HEK293 (cell line): ENCODE results near the gene SLC9A9.

Experiments used
- CTCF ChIA-PET: fragments of 350-600 bp; formaldehyde crosslinking; extraction: SDS; loops from one replicate; lab custom pipeline; 2021; ENCODE audit warnings: antibody characterized with exemption; lab: Yijun Ruan, JAX
- POLR2A ChIA-PET: fragments of 300-600 bp; formaldehyde crosslinking; extraction: SDS; loops from one replicate; lab custom pipeline; 2020; ENCODE audit warnings: antibody characterized with exemption, inconsistent platforms; lab: Yijun Ruan, JAX
- H3K27ac ChIP-seq: fragments of 200-500 bp; sonication (Bioruptor generic); 2 replicates; pipeline ENCODE4 v1.5.1; 2014; ENCODE audit warnings: low read depth, low read length, control low read depth, inconsistent platforms; ENCODE audit errors: extremely low read depth
- H3K36me3 ChIP-seq, 2 experiments: fragments of 200-500 bp in 1 of 2; sonication (Bioruptor generic) in 1 of 2; 1 replicate in 1 of 2; 2 replicates in 1 of 2; pipeline ENCODE4 v1.5.1; 2014 to 2017; ENCODE audit warnings: inconsistent platforms in 2 of 2, low read length in 2 of 2; ENCODE audit not compliant: control insufficient read depth in 2 of 2, insufficient read depth in 1 of 2
- H3K4me1 ChIP-seq: fragments of 200-500 bp; sonication (Bioruptor generic); 2 replicates; pipeline ENCODE4 v1.5.1; 2014; ENCODE audit warnings: mild to moderate bottlenecking, low read length, inconsistent platforms; ENCODE audit not compliant: control insufficient read depth, insufficient read depth
- H3K4me3 ChIP-seq: 2 replicates; pipeline ENCODE4 v1.5.1; 2011; ENCODE audit warnings: low read depth, mild to moderate bottlenecking, control low read depth, low read length, moderate library complexity
- H3K9me3 ChIP-seq: fragments of 200-500 bp; sonication (Bioruptor generic); 2 replicates; pipeline ENCODE4 v1.5.1; 2014; ENCODE audit warnings: low read depth, low read length, inconsistent platforms; ENCODE audit not compliant: control insufficient read depth, insufficient read depth
- GLIS2 ChIP-seq: fragments of 450-650 bp; formaldehyde crosslinking; IDR thresholded peaks from 2 replicates; pipeline ENCODE4 v1.5.1; 2016; ENCODE audit warnings: missing biosample characterization, missing genetic modification characterization
- KLF10 ChIP-seq: fragments of 450-650 bp; IDR thresholded peaks from 2 replicates; pipeline ENCODE4 v1.5.1; 2018; ENCODE audit warnings: missing biosample characterization, mild to moderate bottlenecking, missing genetic modification characterization
- KLF8 ChIP-seq: fragments of 450-650 bp; formaldehyde crosslinking; IDR thresholded peaks from 2 replicates; pipeline ENCODE4 v1.5.1; 2016; ENCODE audit warnings: missing biosample characterization, missing genetic modification characterization
- OVOL3 ChIP-seq: fragments of 450-650 bp; formaldehyde crosslinking; IDR thresholded peaks from 2 replicates; pipeline ENCODE4 v1.5.1; 2016; ENCODE audit warnings: missing biosample characterization, missing genetic modification characterization
- SP3 ChIP-seq: fragments of 450-650 bp; formaldehyde crosslinking; IDR thresholded peaks from 2 replicates; pipeline ENCODE4 v1.5.1; 2016; ENCODE audit warnings: missing biosample characterization, missing genetic modification characterization
- WT1 ChIP-seq: fragments of 450-650 bp; formaldehyde crosslinking; IDR thresholded peaks from 2 replicates; pipeline ENCODE4 v1.5.1; 2016; ENCODE audit warnings: missing biosample characterization, missing genetic modification characterization
- YY1 ChIP-seq: fragments of 450-650 bp; formaldehyde crosslinking; IDR thresholded peaks from 2 replicates; pipeline ENCODE4 v1.5.1; 2018; ENCODE audit warnings: missing biosample characterization, missing genetic modification characterization
- ZBTB1 ChIP-seq: fragments of 450-650 bp; formaldehyde crosslinking; IDR thresholded peaks from 2 replicates; pipeline ENCODE4 v1.5.1; 2016; ENCODE audit warnings: missing biosample characterization, missing genetic modification characterization
- ZBTB17 ChIP-seq: fragments of 450-650 bp; formaldehyde crosslinking; IDR thresholded peaks from 2 replicates; pipeline ENCODE4 v1.5.1; 2016; ENCODE audit warnings: missing biosample characterization, missing genetic modification characterization
- ZBTB8A ChIP-seq: fragments of 450-650 bp; formaldehyde crosslinking; IDR thresholded peaks from 2 replicates; pipeline ENCODE4 v1.5.1; 2016; ENCODE audit warnings: missing biosample characterization, missing genetic modification characterization
- ZFP3 ChIP-seq: fragments of 450-650 bp; formaldehyde crosslinking; IDR thresholded peaks from 2 replicates; pipeline ENCODE4 v1.5.1; 2016; ENCODE audit warnings: low read depth, missing biosample characterization, missing genetic modification characterization
- ZNF132 ChIP-seq: fragments of 450-650 bp; formaldehyde crosslinking; IDR thresholded peaks from 2 replicates; pipeline ENCODE4 v1.5.1; 2017; ENCODE audit warnings: missing biosample characterization, missing genetic modification characterization, borderline replicate concordance
- ZNF140 ChIP-seq: fragments of 450-650 bp; formaldehyde crosslinking; IDR thresholded peaks from 2 replicates; pipeline ENCODE4 v1.5.1; 2016; ENCODE audit warnings: missing biosample characterization, missing genetic modification characterization
- ZNF157 ChIP-seq: fragments of 450-650 bp; formaldehyde crosslinking; IDR thresholded peaks from 2 replicates; pipeline ENCODE4 v1.5.1; 2016; ENCODE audit warnings: missing biosample characterization, missing genetic modification characterization
- ZNF16 ChIP-seq: fragments of 450-650 bp; formaldehyde crosslinking; IDR thresholded peaks from 2 replicates; pipeline ENCODE4 v1.5.1; 2016; ENCODE audit warnings: low read depth, missing biosample characterization, missing genetic modification characterization
- ZNF2 ChIP-seq: fragments of 450-650 bp; formaldehyde crosslinking; IDR thresholded peaks from 2 replicates; pipeline ENCODE4 v1.5.1; 2016; ENCODE audit warnings: missing biosample characterization, missing genetic modification characterization
- ZNF202 ChIP-seq: fragments of 450-650 bp; formaldehyde crosslinking; IDR thresholded peaks from 2 replicates; pipeline ENCODE4 v1.5.1; 2016; ENCODE audit warnings: missing biosample characterization, missing genetic modification characterization, borderline replicate concordance
- ZNF23 ChIP-seq: fragments of 450-650 bp; formaldehyde crosslinking; IDR thresholded peaks from 2 replicates; pipeline ENCODE4 v1.5.1; 2016; ENCODE audit warnings: missing biosample characterization, missing genetic modification characterization, borderline replicate concordance
- ZNF354C ChIP-seq: fragments of 450-650 bp; formaldehyde crosslinking; IDR thresholded peaks from 2 replicates; pipeline ENCODE4 v1.5.1; 2016; ENCODE audit warnings: missing biosample characterization, missing genetic modification characterization, low read depth, borderline replicate concordance
- ZNF510 ChIP-seq: fragments of 450-650 bp; formaldehyde crosslinking; IDR thresholded peaks from 2 replicates; pipeline ENCODE4 v1.5.1; 2018; ENCODE audit warnings: mild to moderate bottlenecking, missing genetic modification characterization, missing biosample characterization; ENCODE audit not compliant: insufficient replicate concordance
- ZNF555 ChIP-seq: fragments of 450-650 bp; formaldehyde crosslinking; conservative IDR thresholded peaks from 2 replicates; pipeline ENCODE4 v1.5.1; 2017; ENCODE audit warnings: missing biosample characterization, mild to moderate bottlenecking, missing genetic modification characterization, inconsistent platforms
- ZNF626 ChIP-seq: fragments of 450-650 bp; sonication (Bioruptor Pico); formaldehyde crosslinking; IDR thresholded peaks from 2 replicates; pipeline ENCODE4 v1.5.1; 2018; ENCODE audit warnings: missing biosample characterization, missing genetic modification characterization, inconsistent platforms
- ZNF629 ChIP-seq: fragments of 450-650 bp; formaldehyde crosslinking; IDR thresholded peaks from 2 replicates; pipeline ENCODE4 v1.5.1; 2017; ENCODE audit warnings: missing biosample characterization, missing genetic modification characterization
- ZNF670 ChIP-seq: fragments of 450-650 bp; formaldehyde crosslinking; IDR thresholded peaks from 2 replicates; pipeline ENCODE4 v1.5.1; 2016; ENCODE audit warnings: missing biosample characterization, missing genetic modification characterization, low read depth
- ZNF76 ChIP-seq: fragments of 450-650 bp; formaldehyde crosslinking; IDR thresholded peaks from 2 replicates; pipeline ENCODE4; 2016; ENCODE audit warnings: low read depth, missing biosample characterization, missing genetic modification characterization, borderline replicate concordance
- ZNF785 ChIP-seq: fragments of 450-650 bp; formaldehyde crosslinking; IDR thresholded peaks from 2 replicates; pipeline ENCODE4 v1.5.1; 2016; ENCODE audit warnings: missing biosample characterization, missing genetic modification characterization
- ZNF792 ChIP-seq: fragments of 450-650 bp; formaldehyde crosslinking; IDR thresholded peaks from 2 replicates; pipeline ENCODE4 v1.5.1; 2016; ENCODE audit warnings: missing biosample characterization, missing genetic modification characterization
- ZSCAN30 ChIP-seq: fragments of 450-650 bp; IDR thresholded peaks from 2 replicates; pipeline ENCODE4 v1.5.1; 2018; ENCODE audit warnings: missing biosample characterization, mild to moderate bottlenecking, missing genetic modification characterization, moderate library complexity
- TF ChIP-seq, protein P1 (sequence below): fragments of 450-650 bp; IDR thresholded peaks from 2 replicates; pipeline ENCODE4 v1.5.1; 2018; ENCODE audit warnings: missing biosample characterization, missing genetic modification characterization
- TF ChIP-seq, protein P2 (sequence below): fragments of 450-650 bp; formaldehyde crosslinking; IDR thresholded peaks from 2 replicates; pipeline ENCODE4 v1.5.1; 2016; ENCODE audit warnings: missing biosample characterization, missing genetic modification characterization
- TF ChIP-seq, protein P3 (sequence below): fragments of 450-650 bp; formaldehyde crosslinking; IDR thresholded peaks from 2 replicates; pipeline ENCODE4 v1.5.1; 2016; ENCODE audit warnings: missing biosample characterization, missing genetic modification characterization

The SLC9A9 gene

DNA sequence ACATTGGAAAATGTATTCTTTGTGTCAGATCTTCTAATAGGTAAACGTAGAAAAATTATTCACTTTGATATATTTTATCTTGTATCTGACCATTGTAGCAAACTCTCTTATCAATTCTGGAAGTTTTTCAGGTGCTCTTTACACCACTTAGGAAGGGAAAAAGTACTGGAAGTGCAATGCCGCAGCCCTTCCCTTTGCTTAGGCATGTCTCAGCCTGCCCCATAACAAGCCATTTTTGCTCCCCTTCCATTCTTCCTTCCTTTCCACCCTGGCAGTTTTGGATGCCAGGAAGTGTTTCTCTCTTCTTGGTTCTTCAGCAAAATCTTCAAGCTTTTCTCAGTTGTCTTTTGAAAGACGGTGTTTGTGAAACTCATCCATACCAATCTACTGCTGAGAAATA lies 34.9 kb upstream of the SLC9A9 start:
- Histone ChIP-seq H3K36me3 (no peaks in the 10 kb centered on the region), H3K4me3 (no peak overlapping the region), H3K27ac (no peak overlapping the region), H3K4me1 (no peaks in the 10 kb centered on the region), H3K9me3 (no peaks in the 10 kb centered on the region)
- TF ChIP-seq KLF10 (no peak), ZNF629 (tag by site-specific recombination) (no peak), GLIS2 (tag by site-specific recombination) (no peak), ZNF16 (tag by site-specific recombination) (no peak), ZNF670 (tag by site-specific recombination) (no peak), ZNF555 (tag by site-specific recombination) (no peak), ZNF2 (no peak), ZNF792 (tag by site-specific recombination) (no peak), WT1 (tag by site-specific recombination) (no peak), ZNF76 (tag by site-specific recombination) (no peak), OVOL3 (tag by site-specific recombination) (no peak), ZNF785 (no peak), ZNF626 (tag by site-specific recombination) (no peak), ZSCAN30 (no peak)
- ChIA-PET POLR2A (no interaction called here), CTCF (interaction anchor here (0.6 to 1.6 kb wide), 2 partner anchors 13 to 148 kb away, joined by 4 read pairs; no protein-coding TSS in a partner anchor)

DNA sequence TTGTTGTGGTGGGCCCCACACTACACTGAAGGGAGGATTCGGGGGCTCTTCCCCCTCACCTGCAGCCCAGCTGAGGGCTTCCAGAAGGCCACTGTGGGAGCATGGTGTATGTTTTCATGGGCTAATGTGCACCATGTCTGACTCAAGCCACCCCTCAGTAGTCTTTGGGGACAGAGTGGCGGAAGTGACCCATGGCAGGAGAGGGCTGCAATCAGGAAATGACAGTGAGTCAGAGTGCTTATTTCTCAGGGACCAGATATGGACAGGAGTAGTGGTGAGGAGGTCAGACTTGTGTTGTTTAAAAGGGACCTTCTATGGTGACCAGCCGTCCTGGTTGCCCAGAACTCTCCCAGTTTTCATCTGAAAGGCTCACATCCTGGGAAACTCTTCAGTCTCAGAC lies 32.8 kb upstream of the SLC9A9 start:
- ChIA-PET POLR2A (no interaction called here), CTCF (no interaction called here)
- H3K4me1 ChIP-seq = no peaks in the 10 kb centered on the region
- no peaks in the 10 kb centered on the region for H3K9me3 ChIP-seq
- H3K4me3 ChIP-seq = no peak overlapping the region
- TF ChIP-seq, protein P1, sequence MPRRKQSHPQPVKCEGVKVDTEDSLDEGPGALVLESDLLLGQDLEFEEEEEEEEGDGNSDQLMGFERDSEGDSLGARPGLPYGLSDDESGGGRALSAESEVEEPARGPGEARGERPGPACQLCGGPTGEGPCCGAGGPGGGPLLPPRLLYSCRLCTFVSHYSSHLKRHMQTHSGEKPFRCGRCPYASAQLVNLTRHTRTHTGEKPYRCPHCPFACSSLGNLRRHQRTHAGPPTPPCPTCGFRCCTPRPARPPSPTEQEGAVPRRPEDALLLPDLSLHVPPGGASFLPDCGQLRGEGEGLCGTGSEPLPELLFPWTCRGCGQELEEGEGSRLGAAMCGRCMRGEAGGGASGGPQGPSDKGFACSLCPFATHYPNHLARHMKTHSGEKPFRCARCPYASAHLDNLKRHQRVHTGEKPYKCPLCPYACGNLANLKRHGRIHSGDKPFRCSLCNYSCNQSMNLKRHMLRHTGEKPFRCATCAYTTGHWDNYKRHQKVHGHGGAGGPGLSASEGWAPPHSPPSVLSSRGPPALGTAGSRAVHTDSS = no peak
- TF ChIP-seq ZNF555 (tag by site-specific recombination) (no peak), SP3 (tag by site-specific recombination) (no peak), ZBTB17 (tag by site-specific recombination) (no peak), ZNF140 (no peak), ZFP3 (no peak)
- no peak overlapping the region for H3K27ac ChIP-seq
- no peaks in the 10 kb centered on the region for H3K36me3 ChIP-seq

DNA sequence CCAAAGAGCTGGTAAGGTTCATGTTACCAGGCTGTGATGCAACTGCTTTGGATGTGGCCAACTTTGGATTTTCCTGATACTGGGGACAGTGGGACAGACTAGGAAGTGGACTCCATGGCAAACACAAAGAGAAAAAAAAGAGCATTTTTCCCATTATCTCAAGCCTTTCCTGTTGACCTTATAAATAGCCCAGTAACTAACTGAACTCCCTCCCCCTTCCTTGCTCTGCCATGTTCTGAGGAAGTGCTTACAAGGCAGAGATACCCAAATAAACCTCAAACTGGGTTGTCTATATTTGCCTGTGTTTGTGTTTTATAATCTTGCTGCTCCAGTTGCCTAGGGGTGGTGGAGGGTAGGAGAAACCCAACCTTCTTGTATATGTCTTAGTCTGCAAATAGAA lies 27.3 kb upstream of the SLC9A9 start:
- H3K4me1 ChIP-seq = no peaks in the 10 kb centered on the region
- POLR2A ChIA-PET = no interaction called here
- H3K9me3 ChIP-seq = no peaks in the 10 kb centered on the region
- CTCF ChIA-PET = interaction anchor here (0.6 to 0.7 kb wide), 2 partner anchors 15 to 58 kb away, joined by 3 read pairs; no protein-coding TSS in a partner anchor
- no peak overlapping the region for H3K27ac ChIP-seq
- H3K4me3 ChIP-seq = no peak overlapping the region
- H3K36me3 ChIP-seq = no peaks in the 10 kb centered on the region
- no peak for TF ChIP-seq ZNF23 (tag by site-specific recombination)
- no peak for TF ChIP-seq ZBTB1 (tag by site-specific recombination)
- no peak for TF ChIP-seq ZNF202 (tag by site-specific recombination)
- no peak for TF ChIP-seq YY1 (tag by site-specific recombination)
- no peak for TF ChIP-seq GLIS2 (tag by site-specific recombination)
- no peak for TF ChIP-seq ZNF132 (tag by site-specific recombination)
- TF ChIP-seq ZNF157 (tag by site-specific recombination) = no peak
- no peak for TF ChIP-seq KLF8
- TF ChIP-seq, protein P2, sequence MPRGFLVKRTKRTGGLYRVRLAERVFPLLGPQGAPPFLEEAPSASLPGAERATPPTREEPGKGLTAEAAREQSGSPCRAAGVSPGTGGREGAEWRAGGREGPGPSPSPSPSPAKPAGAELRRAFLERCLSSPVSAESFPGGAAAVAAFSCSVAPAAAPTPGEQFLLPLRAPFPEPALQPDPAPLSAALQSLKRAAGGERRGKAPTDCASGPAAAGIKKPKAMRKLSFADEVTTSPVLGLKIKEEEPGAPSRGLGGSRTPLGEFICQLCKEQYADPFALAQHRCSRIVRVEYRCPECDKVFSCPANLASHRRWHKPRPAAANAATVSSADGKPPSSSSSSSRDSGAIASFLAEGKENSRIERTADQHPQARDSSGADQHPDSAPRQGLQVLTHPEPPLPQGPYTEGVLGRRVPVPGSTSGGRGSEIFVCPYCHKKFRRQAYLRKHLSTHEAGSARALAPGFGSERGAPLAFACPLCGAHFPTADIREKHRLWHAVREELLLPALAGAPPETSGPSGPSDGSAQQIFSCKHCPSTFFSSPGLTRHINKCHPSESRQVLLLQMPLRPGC = no peak
- TF ChIP-seq ZNF354C (tag by site-specific recombination) = no peak
- TF ChIP-seq, protein P3, sequence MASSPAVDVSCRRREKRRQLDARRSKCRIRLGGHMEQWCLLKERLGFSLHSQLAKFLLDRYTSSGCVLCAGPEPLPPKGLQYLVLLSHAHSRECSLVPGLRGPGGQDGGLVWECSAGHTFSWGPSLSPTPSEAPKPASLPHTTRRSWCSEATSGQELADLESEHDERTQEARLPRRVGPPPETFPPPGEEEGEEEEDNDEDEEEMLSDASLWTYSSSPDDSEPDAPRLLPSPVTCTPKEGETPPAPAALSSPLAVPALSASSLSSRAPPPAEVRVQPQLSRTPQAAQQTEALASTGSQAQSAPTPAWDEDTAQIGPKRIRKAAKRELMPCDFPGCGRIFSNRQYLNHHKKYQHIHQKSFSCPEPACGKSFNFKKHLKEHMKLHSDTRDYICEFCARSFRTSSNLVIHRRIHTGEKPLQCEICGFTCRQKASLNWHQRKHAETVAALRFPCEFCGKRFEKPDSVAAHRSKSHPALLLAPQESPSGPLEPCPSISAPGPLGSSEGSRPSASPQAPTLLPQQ (tag by site-specific recombination) = no peak
- no peak for TF ChIP-seq ZNF510 (tag by site-specific recombination)
- no peak for TF ChIP-seq SP3 (tag by site-specific recombination)
- no peak for TF ChIP-seq ZBTB8A (tag by site-specific recombination)
